Activated naive CD8-positive, alpha-beta T cell treated with anti-CD3 and anti-CD28 coated beads for 36 hours (primary cell): ENCODE results near the gene RGS11. TPM values are rescaled to one million over a fixed set of nuclear protein-coding genes. Genes with fewer than 3 reads are reported as not detected.
"Not testable (repeated sequence)": the region's sequence is repeated elsewhere in the genome, so short reads cannot be mapped to it uniquely, and the experiment has no call there.

ENCODE experiments used
- DNase-seq: peaks from one replicate; pipeline ENCODE4 v3.0.0; 2021
- H3K27ac Mint-ChIP-seq: one replicate; pipeline ENCODE4 v1.8.0; 2022; ENCODE audit warnings: mild to moderate bottlenecking, moderate library complexity, mixed read lengths
- H3K27me3 Mint-ChIP-seq: one replicate; pipeline ENCODE4 v1.8.0; 2022; ENCODE audit warnings: mild to moderate bottlenecking, mixed read lengths
- H3K36me3 Mint-ChIP-seq: one replicate; pipeline ENCODE4 v1.8.0; 2021; ENCODE audit warnings: mild to moderate bottlenecking, mixed read lengths
- H3K4me1 Mint-ChIP-seq: one replicate; pipeline ENCODE4 v1.8.0; 2021; ENCODE audit warnings: mixed read lengths
- H3K4me3 Mint-ChIP-seq: one replicate; pipeline ENCODE4 v1.8.0; 2022; ENCODE audit warnings: mild to moderate bottlenecking, moderate library complexity, mixed read lengths
- H3K9me3 Mint-ChIP-seq: one replicate; pipeline ENCODE4 v1.8.0; 2022; ENCODE audit warnings: mixed read lengths
- total RNA-seq, 2 experiments: library from RNA; stranded (reverse); gene quantifications; one replicate each; pipeline ENCODE4 v1.2.3, GENCODE V29; 2021

RGS11 gene
- total RNA-seq, 2 experiments from 2014 or later, result not detected

DNA sequence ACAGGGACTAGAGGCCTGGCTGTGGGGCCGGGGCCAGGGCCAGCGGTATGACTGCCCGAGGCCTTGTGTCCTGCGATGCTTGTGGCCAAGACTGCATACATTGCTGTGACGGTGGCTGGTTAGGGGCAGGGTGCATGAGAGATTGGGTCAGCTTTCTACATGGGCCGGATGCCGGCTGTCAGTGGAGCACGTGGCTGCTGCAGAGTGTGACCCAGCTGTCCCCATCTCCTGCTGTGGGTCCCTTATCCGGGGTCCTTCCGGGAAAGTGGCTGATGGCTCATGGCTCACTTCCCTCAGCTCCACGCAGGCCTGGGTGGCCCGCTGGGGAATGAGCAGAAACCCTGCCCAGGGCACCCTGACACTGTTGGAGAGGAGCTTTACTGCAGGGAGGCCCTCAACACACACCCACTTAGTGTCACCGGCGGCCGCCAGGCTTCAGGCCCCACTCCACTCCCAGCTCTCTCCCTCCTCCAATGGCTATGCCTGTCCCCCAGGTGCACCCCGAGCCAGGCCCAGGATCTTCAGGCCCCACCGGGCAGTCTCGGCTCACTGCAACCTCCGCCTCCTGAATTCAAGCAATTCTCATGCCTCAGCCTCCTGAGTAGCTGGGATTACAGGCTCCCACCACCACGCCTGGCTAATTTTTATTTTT, 808 bp upstream of the RGS11 start:
- peak overlapping the region; percentile 34 for H3K4me3 Mint-ChIP-seq
- peaks cover 4% of the 10 kb centered on the region for H3K4me1 Mint-ChIP-seq
- H3K9me3 Mint-ChIP-seq, result no peaks in the 10 kb centered on the region
- H3K27me3 Mint-ChIP-seq, result peaks cover 45% of the 10 kb centered on the region
- no peaks in the 10 kb centered on the region for H3K36me3 Mint-ChIP-seq
- no peak for DNase-seq
- H3K27ac Mint-ChIP-seq, result no peak overlapping the region

DNA sequence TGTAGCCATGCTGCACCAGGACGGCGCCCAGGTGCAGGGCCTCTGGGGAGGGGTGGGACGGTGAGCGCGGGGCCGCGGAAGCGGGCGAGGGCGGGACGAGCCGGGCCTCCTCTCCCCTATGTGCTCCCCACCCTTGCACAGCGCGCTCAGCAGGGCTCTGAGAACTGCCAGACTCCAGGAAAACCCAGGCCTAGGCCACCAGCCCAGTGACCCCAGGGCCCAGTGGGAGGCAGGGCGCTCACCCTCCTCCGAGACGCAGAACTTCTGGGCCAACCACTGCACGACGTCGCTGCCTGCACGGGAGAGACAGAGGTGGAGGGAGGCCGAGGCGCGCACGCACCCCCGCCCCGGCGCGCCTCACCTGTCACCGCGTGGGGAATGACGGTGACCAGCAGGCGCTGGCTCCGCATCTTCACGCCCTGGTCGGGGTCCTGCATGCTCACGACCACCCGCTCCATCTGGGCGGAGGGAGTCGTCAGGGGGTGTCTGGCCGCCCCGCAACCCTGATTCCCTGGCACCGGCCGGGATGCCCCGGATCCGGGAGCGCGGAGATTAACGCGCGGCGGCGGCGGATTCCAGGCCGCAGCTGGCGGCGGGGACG, 603 bp downstream of the RGS11 start:
- Mint-ChIP-seq H3K27ac (no peak overlapping the region), H3K27me3 (peaks cover 37% of the 10 kb centered on the region), H3K9me3 (no peaks in the 10 kb centered on the region), H3K4me1 (peaks cover 4% of the 10 kb centered on the region), H3K4me3 (no peak overlapping the region), H3K36me3 (no peaks in the 10 kb centered on the region)
- peak; percentile 29 for DNase-seq

DNA sequence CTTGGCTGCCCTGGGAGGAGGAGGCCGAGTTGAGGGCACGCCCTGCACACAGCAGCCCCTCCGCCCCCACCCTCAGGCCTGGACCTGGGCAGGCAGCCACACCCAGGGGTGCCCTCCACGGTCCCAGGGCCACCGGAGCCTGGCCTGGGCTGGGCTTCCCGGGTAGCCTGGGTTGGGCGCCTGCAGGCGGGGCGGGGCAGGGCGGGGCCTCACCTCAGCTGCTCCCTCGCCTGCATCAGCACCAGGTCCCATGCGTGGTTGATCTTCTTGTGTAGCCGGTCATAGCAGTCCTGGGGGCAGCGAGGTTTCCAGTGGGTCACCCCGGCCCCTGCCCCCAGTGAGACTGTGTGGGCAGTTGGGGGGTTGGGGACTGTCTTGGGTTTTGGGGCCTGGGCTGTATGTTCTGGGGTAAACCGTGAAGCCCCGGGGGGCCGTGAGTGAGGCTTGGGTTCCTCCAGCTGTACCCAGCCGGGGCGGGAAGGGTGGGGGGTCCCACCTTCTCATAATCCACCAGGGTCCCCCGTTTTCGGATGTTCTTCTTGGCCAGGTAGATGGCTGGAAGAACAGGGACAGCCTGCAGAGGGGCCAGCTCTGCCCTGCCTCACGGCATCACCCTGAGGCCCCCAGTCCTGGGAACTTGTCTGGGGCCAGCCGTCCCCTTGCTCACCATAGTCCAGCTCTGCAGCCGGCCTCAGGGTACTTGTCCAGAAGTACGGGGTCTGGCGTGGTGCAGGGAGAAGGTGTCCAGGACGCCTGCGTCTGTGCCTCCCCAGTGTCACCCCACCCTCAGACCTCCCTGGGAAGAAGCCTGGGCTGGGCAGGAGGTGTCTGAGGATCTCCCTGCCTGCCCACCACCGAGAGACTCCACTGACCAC, 2.0 kb downstream of the RGS11 start:
- Mint-ChIP-seq H3K4me3 (no peak overlapping the region), H3K4me1 (peaks cover 1% of the 10 kb centered on the region), H3K27ac (no peak overlapping the region), H3K9me3 (no peaks in the 10 kb centered on the region), H3K27me3 (peaks cover 31% of the 10 kb centered on the region), H3K36me3 (no peaks in the 10 kb centered on the region)
- no peak for DNase-seq

DNA sequence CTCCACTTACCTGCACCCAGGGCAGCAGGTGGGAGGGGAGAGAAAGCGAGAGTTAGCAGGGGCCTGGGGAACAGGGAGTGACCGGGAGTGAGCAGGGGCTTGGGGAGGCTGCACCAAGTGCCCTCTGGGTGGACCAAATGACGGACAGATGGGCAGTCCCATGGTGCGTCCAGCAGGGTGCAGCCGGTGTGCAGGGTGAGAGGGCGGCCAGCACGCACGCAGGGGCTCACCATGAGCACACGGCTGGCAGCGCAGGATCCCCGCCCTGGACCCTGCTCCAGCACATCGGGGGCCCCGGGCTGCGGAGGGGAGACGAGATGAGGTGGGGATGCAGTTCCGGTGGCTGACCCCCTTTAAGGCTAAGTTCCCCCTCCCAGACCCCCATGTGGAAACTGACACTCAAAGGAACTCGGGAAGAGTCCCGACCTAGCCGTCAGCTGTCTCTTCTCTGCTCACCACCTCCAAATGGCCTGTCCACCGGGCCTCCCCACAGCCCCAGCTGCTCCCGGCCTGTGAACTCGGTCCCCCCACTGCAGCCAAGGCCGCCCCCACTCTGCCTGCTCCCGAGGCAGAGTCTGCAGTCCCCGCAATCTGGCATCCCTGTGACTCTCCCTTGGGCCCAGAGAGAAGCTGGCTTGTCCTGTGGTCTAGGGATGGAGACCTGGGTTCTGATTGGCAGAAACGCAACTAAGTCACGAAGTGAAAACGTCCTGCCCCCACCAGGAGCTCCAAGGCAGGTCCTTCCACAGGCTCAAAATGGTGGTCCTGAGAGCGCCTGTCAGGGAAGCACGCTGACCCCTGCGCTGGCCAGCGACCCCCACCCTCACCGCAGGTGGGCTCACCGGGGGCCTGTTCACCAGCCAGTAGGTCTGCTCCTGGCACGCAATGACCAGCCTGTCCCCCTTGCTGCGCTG, 2.9 kb downstream of the RGS11 start:
- H3K9me3 Mint-ChIP-seq, result no peaks in the 10 kb centered on the region

DNA sequence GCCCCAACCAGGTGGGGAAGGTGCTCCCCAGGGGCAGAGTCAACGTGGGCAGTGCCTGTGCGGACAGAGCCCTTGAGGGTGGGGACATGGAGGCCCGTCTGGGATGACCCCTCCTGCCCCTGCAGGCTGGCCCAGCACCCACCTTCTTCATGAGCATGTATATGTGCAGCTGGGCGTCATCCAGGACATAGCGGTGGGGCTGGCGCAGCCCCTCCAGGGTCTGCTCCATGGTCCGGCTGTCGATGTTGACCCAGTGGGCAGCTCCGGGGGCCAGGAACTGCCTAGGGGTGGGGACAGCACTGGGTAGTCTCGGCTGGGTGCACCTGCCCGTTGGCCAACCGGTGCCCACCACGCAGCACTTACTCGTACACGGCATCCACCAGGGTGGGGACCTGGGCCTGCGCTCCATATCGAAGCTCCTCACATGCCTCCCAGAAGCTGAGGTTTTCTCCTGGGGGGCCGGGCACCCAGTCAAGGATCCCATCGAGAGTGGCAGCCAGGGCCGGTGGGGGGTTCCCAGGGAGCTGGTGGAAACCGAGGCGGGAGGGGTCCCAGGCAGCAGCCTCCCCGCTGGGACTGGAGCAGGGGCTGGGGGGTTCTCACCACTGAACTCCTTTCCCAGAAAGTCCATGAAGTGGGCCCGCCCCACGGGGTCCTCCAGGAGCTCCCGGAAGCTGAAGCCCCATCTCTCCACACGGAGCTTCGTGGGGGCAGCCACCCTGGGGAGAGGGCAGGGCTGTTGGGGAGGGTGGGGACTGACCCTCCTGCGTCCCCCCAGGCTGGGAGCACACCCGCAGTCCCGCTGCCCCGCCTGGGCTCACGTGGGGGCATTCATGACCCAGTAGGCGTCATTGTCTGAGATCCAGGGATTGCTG, 5.1 kb downstream of the RGS11 start:
- Mint-ChIP-seq H3K27me3 (peaks cover 12% of the 10 kb centered on the region), H3K36me3 (no peaks in the 10 kb centered on the region), H3K4me3 (no peak overlapping the region), H3K9me3 (no peaks in the 10 kb centered on the region), H3K4me1 (no peaks in the 10 kb centered on the region), H3K27ac (no peak overlapping the region)
- no peak for DNase-seq

More for the DNA sequence above, 2.9 kb downstream of the RGS11 start:
- Mint-ChIP-seq H3K27me3 (peaks cover 26% of the 10 kb centered on the region), H3K4me1 (no peaks in the 10 kb centered on the region), H3K4me3 (no peak overlapping the region), H3K36me3 (no peaks in the 10 kb centered on the region), H3K27ac (no peak overlapping the region)
- no peak for DNase-seq

DNA sequence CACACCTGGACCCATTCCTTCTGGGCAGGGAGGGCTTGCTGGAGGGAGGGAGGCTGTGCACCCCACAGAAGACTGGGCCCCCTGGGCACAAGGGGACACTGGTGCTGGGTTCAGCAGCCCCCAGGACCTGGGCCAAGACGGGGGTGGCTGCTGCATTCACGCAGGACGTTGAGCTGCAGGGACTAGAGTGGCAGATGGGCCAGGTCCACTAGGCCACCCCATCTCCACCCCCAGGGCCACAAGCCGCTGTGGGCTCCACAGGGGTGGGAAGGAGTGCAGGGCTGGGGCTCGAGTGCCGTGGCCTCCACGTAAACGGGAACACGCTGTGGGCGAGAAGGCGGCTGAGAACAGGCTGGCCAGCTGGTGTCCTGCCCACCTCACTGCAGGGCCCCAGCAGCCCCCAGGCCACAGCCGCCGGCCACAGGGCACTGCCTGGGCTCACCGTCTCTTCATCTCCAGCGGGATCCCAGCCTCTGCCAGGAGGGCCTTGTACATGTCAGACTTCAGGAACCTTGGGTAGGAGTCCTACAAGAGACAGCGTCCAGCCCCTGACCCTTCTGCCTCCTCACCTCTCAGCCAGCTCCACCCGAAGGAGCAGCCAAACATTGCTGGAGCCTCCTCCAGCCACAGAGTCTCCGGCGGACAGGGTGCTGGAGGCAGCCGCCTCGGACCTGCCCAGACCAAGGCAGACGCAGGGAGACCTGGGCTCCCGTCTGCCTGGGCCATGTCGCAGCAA, 6.5 kb downstream of the RGS11 start:
- DNase-seq, result no peak
- no peak overlapping the region for H3K27ac Mint-ChIP-seq
- no peaks in the 10 kb centered on the region for H3K9me3 Mint-ChIP-seq
- H3K4me1 Mint-ChIP-seq, result no peaks in the 10 kb centered on the region
- H3K27me3 Mint-ChIP-seq, result peaks cover 5% of the 10 kb centered on the region
- H3K4me3 Mint-ChIP-seq, result no peak overlapping the region
- no peaks in the 10 kb centered on the region for H3K36me3 Mint-ChIP-seq

DNA sequence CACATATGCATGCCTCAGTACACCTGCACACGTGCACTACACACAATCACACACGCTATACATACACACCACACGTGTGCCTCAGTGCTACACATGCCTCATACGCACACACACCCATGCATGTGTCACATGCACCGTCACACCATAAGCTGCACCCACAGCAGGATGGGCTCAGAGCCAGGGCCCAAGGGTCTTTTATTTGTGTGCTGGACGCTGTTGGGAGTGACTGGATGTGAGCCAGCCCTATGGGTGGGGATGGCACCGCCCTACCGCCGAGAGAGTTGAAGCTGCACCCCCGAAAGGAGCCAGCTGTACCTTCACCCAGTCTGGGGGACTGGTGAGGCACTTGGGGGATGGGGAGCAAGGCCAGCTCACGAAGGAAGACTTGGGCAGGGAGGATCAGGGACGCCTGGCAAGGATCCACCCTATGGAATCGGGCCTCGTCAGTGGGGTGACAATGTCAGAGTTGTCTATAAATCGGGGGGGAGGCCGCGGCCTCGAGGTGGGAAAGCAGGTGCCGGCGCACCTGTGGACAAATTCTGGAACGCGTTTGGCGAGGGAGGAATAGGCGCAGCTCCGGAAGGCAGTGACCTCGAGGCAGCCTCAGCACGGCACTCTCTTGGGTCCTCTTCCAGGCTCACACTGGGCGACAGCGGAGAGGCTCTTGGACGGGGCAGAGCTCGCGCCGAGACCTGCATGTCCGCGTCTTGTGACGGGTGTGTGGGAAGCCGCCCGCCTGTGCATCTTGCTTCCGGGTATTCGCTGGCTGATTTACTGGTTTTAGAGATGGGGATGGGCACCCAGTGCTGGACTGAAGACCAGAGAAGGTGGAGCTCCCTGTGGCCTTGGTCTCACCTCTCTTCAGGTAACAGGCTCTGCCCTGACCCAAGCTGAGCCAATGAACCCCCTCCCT, 7.3 kb downstream of the RGS11 start:
- Mint-ChIP-seq H3K27me3 (peaks cover 5% of the 10 kb centered on the region), H3K4me3 (no peak overlapping the region), H3K27ac (no peak overlapping the region), H3K36me3 (no peaks in the 10 kb centered on the region), H3K9me3 (no peaks in the 10 kb centered on the region), H3K4me1 (no peaks in the 10 kb centered on the region)
- DNase-seq, result no peak

DNA sequence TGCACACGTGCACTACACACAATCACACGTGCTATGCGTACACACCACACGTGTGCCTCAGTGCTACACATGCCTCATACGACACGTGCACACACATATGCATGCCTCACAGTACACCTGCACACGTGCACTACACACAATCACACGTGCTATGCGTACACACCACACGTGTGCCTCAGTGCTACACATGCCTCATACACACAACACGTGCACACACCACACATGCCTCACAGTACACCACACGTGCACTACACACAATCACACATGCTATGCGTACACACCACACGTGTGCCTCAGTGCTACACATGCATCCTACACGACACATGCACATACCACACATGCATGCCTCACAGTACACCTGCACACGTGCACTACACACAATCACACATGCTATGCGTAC, 8.2 kb downstream of the RGS11 start:
- not testable (repeated sequence) for H3K4me1 Mint-ChIP-seq, H3K27ac Mint-ChIP-seq, H3K4me3 Mint-ChIP-seq, H3K9me3 Mint-ChIP-seq, H3K36me3 Mint-ChIP-seq, DNase-seq, H3K27me3 Mint-ChIP-seq

DNA sequence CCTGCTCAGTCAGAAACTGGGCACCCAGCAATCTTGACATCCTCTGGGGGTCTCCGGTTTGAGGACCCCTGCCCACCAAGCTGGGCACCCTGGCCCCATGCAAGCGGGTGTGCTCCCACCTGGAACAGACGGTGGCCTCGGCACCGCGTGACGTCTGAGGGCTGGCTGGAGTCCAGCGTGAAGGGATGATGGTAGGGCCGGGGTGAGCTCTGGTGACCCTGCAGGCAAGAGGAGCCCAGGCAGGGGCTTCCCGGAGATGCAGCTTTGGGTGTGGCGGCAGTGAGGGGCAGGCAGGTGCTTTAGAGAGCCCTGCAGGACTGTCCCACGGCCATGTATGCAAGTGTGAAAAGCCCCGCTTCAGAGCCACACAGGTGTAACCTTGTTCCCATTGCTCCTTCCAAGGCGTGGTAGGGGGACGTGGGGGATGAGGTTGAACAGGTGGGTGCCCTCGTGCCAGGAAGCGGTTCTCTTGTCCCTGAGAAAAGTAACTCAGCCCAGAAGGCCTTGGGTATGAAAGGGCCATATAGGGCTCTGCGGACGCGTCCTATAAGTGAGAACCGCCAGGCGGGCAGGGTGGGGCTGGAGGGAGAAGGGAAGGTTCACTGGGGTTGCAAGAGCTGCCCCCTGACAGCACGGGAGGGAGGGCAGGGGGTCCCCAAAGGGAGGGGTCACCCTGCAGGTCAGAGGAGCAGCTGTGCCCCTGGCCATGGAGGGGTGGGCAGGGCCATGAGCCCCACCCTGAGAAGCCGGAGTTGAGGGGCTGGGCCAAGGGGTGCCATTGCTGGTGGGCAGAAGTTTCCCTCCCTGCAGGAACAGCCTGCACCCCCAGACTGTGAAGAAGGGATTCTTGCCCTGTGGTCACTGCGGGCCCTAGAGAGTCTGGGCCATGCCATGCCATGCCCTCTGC, 9.2 kb downstream of the RGS11 start:
- H3K4me3 Mint-ChIP-seq, result no peak overlapping the region
- H3K9me3 Mint-ChIP-seq, result no peaks in the 10 kb centered on the region
- H3K27ac Mint-ChIP-seq, result no peak overlapping the region
- no peaks in the 10 kb centered on the region for H3K4me1 Mint-ChIP-seq
- H3K27me3 Mint-ChIP-seq, result no peaks in the 10 kb centered on the region
- no peak for DNase-seq
- H3K36me3 Mint-ChIP-seq, result peaks cover 2% of the 10 kb centered on the region

DNA sequence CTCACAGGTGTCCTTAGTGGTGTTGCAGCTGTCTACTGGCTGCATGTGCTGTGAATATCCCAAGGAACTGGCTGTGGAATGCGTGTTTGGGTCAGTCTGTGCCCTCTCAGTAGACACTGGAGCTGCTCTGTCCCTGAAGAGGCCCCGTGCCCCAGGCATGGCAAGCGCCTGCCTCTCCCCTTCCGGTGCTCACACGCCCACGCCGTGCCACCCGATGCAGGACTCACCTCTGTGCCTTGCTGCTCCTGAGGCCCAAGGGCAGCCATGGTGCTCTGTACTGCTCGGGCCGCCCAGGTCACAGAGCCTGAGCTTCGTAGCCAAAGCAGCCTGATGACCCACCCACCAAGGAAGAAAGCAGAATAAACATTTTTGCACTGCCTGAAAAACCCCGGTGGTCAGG, 10.0 kb downstream of the RGS11 start:
- no peaks in the 10 kb centered on the region for H3K9me3 Mint-ChIP-seq
- no peaks in the 10 kb centered on the region for H3K27me3 Mint-ChIP-seq
- peaks cover 2% of the 10 kb centered on the region for H3K36me3 Mint-ChIP-seq
- no peak for DNase-seq
- H3K27ac Mint-ChIP-seq, result no peak overlapping the region
- H3K4me3 Mint-ChIP-seq, result no peak overlapping the region
- no peaks in the 10 kb centered on the region for H3K4me1 Mint-ChIP-seq

DNA sequence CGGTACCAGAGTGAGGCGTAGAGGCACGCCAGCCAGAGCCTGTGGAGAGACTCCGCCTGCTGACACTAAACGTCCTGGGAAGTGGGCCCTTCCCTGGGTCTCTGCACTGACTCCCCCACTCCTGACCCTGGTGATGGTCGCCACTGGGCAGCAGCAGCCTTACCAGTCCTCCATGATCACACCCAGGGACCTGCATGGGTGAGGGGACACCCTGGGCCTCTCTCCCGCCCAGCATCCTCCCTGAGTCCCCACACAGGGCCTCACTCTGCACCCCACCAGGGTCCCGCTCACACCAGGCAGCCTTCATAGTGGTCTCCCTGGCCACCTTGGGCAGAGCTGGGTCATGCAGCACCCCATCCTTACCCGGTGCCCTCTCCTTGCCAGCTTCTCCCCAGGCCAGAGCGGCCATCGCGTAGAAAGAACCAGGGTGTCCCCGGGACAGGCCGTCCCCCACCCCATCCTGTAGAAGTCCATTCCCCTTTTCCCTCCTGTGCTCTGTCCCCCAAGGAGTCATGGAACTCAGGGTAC, 10.7 kb downstream of the RGS11 start:
- Mint-ChIP-seq H3K9me3 (no peaks in the 10 kb centered on the region), H3K27ac (no peak overlapping the region), H3K4me1 (no peaks in the 10 kb centered on the region), H3K36me3 (peaks cover 2% of the 10 kb centered on the region), H3K4me3 (no peak overlapping the region), H3K27me3 (no peaks in the 10 kb centered on the region)
- no peak for DNase-seq

DNA sequence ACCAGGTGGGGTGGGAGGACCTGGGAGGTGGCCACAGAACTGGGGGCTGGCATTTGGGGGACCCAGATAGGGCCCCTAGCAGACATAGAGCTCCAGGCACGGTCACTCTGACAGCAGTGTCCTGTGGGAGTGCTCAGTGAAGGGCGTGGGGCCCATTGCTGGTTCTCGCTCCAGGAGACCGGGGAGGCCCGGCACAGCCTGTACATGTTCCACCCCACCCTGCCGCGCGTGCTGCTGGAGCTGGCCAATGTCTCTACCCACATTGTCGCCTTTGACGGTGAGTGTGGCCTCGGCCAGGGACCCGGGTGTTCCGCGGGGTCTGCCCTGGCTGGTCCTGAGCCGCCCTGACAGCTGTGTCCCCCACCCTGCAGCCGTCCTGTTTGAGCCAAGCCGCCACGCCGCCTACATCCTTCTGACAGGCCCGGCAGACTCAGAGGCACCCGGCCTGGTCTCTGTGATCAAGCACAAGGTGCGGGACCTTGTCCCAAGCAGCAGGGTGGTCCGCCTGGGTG, 11.2 kb downstream of the RGS11 start:
- no peak overlapping the region for H3K27ac Mint-ChIP-seq

More for the DNA sequence above, 11.2 kb downstream of the RGS11 start:
- Mint-ChIP-seq H3K36me3 (peaks cover 2% of the 10 kb centered on the region), H3K27me3 (no peaks in the 10 kb centered on the region), H3K4me3 (no peak overlapping the region), H3K4me1 (no peaks in the 10 kb centered on the region), H3K9me3 (no peaks in the 10 kb centered on the region)
- no peak for DNase-seq
